UCSD-AML1 (cell line): Measurements from ENCODE around the gene XPA.
"Not testable (repeated sequence)": the region's sequence is repeated elsewhere in the genome, so short reads cannot be mapped to it uniquely, and the experiment has no call there.

Experiments
- DNase-seq: peaks from one replicate; lab custom pipeline; 2025; ENCODE audit not compliant: unreplicated experiment; lab: John Stamatoyannopoulos, UW

XPA gene

DNA sequence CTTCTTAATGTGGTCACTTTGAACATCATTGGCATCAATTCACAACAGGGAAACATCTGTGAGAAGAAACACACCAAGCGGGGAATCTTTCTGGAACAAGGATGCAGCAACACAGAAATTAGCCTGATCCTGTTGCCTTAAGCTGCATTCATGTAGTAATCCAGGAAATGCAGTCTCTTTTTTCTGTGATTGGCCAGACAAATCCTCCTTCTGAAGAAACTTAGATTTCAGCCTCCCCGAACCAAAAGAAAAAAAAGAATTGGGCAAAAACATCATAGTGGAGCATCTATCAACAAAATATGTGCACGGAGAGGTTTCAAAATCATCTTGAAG, 7.2 kb upstream of the XPA start:
- no peak for DNase-seq

DNA sequence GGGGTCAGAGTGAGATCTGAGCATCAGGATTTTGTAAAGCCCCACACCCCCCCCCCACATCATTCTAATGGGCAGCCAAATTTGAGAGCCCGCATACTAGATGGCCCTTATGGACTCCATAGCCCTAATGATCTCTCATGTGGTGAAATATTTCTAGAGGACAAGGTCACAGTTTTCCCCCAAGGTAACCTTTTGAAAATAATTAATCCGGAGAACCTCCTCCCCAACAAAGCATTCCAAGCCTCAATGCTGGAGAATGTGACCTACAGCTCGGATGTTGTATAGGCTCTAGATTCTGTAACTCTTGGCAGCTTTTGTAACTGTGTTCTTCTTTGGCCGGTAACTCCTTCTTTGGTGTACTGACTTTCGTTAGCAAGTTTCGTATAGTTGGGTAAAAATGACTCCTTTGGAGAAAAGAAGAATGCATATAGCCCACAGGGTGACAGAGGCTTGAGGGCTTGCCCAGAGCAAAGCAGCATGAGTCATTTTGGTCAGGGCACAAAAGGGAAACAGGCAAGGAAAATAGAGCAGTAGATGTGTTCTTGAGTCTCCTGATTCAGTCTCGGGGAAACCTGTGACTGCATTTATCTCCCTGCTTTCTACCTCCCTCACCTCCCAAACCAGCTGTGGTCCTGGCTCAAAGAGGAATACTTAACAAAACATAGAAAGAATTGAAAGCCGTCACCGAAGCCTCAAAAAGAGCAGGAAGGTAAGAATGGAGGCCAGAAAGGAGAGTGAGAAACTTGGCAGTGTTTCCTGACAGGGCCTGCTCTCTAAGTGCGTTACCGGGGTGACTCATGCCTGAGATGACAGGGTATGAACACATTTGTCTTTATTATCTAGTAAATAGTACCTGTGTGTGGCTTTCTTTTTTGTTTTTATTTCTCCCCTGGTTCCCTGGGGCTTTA, 6.6 kb upstream of the XPA start:
- DNase-seq = no peak

DNA sequence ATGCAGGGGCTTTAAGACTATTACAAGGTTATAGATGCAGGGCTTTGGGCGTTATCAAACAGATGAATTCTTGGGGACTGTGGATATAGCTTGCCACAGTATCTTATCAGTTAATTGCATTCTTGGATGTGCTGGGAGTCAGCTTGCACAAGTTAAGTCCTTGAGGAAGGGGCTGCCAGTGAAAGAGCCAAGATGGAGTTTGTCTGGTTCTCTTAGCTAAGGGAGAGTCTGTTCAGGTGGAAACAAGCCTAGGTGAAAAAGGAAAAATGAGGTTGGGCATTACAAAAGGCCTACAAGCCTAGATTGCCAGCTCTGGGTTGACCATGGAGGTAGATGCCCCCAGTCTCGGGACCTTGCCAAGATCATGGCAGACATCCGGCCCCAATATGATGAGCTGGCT, 2.7 kb upstream of the XPA start:
- DNase-seq = not testable (repeated sequence)

DNA sequence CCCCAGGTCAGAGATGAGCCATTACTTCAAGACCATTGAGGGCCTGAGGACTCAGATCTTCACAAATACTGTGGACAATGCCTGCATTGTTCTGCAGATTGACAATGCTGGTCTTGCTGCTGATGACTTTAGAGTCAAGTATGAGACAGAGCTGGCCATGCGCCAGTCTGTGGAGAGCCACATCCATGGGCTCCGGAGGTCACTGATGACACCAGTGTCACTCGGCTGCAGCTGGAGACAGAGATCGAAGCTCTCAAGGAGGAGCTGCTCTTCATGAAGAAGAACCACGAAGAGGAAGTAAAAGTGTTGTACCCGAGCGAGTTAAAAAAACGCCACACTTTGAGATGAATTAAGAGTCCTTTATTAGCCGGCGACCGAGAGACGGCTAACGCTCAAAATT, 2.1 kb upstream of the XPA start:
- DNase-seq = not testable (repeated sequence)

DNA sequence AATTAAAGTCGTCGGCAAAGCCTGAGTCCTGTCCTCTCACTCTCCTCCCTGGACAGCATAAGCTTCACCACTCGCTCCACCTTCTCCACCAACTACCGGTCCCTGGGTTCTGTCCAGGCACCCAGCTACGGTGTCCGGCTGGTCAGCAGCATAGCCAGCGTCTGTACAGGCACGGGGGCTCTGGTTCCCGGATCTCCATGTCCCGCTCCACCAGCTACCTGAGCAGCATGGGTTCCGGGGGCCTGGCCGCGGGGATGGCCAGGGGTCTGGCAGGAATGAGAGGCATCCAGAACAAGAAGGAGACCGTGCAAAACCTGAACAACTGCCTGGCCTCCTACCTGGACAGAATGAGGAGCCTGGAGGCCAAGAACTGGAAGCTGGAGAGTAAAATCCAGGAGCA, 1.7 kb upstream of the XPA start:
- DNase-seq = no peak

DNA sequence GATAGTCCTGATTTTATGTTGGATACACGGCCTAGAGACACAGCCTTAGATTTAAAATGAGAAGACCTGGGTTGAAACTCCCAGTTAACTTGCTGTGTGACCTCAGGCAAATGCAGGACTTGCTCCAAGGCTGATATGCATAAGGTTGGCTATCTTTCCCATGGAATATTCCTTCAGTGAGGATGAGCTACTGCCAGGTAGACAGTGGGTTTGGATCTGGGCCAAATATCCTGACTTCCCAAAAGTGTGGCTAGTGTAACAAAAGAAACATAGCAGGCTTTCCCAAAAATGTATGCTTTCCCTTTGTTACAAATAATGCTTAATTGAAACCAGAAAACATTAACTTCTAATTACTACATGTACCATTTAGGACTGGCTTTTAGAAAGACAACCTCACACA, 697 bp upstream of the XPA start:
- no peak for DNase-seq

DNA sequence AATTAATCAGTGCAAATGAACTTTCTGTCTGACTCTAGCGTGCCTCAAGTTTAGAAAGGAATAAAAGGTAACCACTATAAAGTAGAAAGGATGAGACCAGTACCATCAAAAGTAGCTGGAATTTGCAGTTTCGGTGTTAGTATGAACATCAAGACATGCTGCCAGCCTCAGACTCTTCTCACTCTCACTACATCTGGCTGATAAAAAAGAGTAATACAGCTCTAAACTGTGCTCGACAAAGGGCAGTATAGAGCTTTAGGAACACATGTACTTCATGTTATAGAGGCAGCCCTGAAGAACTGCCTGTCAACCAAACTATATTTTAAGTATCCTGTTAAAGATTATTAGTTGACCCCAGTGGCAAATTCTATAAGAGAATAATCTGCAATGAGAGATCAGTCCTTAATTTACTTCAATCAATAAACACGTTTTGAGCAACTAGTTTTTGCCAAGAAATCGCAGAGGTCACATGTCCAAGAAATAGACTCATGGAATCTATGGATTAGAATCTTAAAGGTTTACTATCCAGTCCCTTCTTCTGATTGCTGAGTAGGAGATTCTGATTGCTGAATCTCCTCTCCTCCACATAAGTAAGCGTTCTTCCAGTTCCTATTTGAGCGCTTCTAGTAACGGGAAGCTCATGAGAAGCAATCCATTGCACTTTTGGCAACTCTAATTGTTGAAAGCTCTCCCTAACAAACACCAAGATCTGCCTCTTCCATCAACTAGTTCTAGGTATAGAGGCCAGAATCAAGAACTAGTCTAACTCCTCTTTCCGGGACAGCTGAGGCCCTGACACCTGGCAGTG, 941 bp downstream of the XPA start:
- no peak for DNase-seq

DNA sequence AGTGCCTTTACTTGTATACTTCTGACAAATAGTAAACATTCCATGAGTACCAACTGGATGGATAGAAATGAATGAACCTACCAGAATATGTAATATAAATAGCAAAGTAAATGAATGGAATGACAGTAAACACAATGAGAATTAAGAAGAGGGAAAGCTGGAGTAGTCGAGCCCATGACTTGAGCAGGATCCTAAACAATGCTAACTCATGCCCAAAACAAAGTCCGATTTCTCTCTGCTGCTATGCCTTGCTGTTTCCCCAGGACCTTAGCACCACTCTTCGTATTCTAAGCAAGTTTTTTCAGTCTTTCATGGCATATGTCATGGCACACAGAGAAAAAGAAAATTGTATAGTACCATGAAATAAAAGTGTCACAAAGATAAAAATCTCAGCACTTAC, 1.8 kb downstream of the XPA start:
- DNase-seq = no peak

DNA sequence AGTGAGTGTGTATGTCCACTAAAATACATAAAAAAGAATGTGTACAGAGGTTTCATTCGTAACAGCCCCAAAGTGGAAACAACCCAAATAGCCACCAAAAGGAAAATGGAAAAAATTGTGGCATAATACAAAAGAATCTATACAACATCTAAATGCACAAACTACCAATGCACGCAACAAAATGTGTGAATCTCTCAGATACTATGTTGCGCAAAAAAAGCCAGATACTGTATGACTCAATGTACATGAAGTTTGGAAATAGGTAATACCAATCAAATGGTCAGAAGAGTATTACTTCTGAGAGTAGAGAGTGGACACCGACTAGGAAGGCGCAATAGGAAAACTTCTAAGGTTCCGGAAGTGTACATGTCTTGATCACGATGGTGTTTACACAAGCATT, 2.4 kb downstream of the XPA start:
- no peak for DNase-seq

DNA sequence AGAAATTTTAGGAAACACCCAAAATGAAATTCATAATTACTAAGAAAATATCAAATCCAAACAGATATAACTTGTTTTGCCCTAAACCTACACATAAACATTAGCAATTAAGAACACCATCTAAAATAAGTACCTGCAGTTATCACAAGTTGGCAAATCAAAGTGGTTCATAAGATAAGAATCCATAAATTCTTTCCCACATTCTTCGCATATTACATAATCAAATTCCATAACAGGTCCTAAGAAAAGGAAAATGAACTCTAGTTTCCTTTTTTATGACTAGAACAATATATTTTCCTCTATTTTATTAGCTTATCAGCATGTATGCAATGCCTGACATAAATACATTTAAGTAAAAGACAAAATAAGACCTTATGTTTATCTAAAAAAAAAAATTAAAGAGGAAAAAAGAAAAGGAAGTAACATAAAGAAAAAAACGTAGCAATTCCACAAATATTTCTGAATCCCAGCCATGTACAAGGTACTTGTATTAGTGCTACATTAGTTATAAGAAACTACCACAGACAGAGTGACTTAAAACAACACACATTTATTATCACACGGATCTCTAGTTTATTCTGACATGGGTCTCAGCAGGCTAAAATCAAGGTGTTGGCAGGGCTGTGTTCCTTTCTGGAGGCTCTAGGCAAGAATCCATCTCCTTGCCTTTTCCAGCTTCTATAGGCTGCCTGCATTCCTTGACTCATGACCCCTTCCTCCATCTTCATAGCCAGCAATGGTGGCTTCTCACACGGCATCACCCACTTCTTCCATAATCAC, 7.5 kb downstream of the XPA start:
- DNase-seq = no peak

DNA sequence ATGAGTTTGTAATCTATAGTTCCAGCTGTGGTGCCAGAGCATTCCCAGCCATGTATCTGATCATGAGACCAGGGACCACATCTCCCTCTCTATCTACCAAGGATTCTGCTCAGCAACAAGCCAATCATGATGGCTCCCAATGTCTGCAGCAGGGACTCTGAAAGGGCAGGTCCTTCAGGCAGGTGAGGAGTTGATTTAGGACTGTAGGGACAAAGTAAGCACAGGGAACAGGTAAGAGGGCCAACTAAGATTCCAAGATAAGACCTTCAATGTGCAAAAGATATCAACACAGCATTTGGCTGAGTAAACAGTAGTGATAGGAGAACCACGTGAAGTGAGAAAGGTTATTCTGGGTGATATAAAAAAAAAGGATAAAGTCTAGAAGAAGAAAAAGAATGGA, 8.5 kb downstream of the XPA start:
- DNase-seq = no peak

DNA sequence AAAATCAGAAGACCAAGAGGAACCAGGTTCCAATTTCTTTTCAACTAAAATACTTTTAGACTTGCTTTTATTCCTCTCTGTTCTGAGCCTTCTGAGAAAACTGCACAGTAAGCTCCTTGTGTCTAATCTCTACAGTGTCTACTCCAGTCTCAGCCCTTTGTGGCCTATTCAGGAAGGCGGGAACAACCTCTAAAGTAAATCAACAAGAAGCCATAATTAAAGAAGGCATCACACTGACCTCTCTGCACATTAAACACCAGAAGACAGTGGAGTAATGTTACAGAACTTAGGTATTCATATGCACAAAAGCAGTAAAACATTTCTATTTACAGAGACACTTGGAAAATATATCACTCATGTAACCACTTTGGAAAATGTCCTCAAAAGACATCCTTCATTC, 14.9 kb downstream of the XPA start:
- no peak for DNase-seq

DNA sequence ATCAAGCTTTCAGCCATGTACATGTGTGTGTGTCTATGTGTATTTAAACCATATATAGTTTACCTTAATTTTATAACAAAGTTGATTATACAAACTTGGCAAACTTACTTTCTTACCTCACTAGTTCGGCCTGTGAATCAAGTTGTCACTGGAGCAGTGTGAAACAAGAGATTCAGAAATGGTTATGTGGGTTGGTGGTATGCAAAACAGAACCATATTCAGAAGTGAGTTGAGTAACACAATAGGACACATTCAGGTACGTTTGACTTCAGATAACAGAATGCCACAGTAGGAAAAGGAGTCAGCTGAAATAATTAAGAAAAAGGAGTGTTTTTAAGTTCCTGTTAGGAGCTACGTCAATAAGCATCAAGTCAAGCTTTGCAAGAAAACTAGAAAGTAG, 21.5 kb downstream of the XPA start:
- DNase-seq = no peak

DNA sequence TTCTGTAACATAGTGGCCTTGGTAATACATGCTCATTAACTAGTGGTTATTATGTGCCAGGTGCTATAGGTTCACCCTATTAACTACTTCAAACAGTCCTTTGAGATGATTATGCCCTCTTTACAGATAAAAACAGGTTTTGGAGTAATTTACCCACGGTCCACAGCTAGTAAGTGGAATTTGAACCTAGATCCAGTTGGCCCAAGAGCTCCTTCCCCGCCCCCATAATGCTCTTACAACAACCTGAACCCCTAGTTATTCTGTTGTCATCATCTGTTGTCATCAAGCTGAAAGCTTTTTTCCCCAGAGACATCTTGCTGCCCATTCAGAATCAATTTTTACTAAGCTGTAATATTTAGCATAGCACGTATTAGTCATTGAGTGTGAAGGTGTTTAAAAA, 23.2 kb downstream of the XPA start:
- DNase-seq = no peak

DNA sequence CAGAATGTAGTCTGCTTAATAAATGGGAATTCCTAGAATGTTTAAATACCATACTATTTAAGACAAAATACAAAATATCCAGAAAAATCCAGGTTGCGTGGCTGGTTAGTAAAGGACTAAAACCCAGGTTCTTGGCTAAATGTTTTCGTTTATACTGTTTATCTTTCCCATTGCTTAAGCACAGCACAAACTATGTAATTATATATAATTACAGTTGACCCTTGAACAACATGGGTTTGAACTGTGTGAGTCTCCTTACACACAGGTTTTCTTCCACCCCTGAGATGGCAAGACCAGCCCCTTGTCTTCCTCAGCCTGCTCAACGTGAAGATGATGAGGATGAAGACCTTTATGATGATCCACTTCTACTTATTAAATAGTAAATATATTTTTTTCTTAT, 24.7 kb downstream of the XPA start:
- DNase-seq = no peak

DNA sequence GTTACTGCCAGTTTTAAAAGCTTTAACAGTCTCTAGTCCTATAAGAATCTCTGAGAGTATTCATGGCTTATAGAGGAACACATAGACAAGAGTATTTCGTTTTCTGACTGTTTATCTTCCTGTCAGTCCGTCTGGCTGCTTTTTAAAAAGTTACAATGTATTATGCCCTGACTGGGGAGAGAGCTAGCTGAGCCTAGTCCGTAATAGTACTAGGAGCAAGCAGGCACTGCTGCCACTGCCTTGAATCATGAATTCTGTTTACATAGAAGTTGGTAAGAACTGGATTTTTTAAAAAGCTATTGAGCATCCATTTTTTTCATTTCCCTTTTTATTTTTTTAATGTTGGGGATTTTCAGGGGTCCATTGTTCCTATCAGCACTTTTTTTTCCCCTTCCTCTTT, 26.6 kb downstream of the XPA start:
- no peak for DNase-seq

DNA sequence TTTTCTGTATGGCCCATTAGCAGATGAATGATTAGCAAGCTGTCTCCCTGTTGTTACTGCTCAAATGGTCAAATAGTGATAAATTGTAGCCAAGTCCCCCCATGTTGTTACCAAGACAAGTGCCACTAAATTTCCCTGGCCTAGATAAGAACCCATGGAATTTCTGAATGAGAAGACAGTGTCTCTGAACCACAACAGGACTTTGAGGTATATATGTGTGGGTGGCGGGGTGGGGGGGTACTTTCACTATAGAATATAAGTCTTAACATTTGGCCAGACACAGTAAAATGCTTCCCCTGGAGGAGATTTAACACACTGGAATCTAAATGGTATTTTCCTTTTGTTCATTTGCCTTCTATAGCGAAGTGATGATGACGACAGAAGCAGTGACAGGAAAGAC, 28.7 kb downstream of the XPA start:
- DNase-seq = no peak

DNA sequence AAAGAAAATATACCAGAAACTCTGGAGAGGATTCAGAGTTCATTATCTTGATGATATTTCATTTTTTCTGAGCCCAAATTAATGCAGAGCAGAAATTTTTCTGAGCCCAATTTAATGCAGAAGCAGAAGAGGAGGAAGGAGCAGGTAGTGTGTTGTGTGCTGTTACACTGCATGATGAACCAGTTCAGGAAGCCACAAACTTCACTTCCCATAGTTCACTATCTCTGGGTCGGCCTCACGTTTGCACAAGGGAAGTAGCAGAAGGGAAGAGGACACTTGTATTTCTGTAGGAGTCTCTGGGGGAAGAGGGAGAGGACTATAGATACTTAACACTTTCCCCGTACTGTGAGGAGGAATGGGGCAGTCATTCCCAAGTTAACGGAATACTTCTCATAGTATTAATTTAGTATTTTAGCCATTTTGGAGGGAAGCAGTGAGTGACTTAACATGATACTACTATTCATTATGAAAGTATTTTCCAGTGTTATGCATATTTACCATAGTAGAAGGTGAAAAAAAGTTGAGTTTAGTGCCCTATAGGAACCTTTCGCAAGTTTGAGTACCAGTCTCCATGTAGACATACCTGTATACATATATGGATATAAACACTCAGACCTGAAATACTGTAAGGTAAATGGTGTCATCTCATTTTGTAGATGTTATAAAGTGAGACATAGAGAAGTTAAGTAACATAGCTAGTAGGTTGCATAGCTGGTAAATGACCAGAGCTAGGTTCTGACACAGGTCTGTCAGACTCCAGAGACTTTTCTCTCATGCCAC, 30.0 kb downstream of the XPA start:
- DNase-seq = no peak

DNA sequence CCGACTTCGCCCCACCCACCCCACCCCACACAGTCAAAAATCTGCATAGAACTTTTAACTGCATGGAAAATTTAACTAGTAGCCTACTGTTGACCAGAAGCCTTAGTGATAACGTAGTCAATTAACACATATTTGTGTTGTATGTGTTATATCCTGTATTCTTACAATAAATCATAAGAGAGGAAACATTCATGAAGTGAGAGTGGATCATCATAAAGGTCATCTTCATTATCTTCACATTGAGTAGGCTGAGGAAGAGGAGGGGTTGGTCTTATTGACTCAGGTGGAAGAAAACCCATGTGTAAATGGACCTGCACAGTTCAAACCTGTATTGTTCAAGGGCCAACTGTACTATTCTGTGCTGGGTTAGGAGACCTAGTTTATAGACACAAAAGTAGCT, 31.4 kb downstream of the XPA start:
- no peak for DNase-seq

DNA sequence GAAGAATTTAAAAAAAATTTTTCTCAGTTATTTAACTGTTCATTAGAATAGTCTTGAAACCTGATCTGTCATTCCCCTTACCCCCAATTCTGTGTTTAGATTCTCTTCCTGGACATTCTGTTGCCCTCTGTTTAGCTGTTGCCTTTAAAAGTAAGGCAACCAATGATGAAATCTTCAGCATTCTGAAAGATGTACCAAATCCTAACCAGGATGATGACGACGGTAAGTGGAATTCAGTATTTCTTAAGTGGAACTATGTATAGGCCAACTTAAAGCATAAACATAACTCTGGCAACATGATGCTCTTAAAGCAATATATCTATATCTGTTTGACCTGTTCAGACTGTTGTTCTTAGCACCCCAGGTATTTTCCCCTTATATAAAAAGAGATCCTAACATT, 36.3 kb downstream of the XPA start:
- no peak for DNase-seq

DNA sequence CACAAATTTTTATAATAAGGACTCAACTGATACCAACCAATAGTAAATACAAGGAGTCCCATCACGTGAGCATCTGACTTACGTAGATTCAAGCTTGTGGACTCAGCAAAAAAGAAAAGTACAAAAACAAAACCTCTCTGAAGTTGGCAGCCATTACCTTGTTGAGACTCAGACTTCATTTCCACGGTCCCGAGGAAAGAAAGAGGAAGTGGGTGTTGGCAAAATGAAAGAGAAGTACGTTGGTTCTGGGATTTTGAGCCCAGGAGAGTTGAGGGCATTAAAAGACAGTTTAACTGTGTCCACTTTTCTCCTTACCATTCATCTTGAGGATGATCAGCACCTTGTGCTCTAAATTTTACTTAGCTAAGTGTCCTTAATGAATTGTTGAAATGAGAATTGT, 36.8 kb downstream of the XPA start:
- no peak for DNase-seq
